Measurements from ENCODE around the gene ACADSB.

The ACADSB gene

DNA sequence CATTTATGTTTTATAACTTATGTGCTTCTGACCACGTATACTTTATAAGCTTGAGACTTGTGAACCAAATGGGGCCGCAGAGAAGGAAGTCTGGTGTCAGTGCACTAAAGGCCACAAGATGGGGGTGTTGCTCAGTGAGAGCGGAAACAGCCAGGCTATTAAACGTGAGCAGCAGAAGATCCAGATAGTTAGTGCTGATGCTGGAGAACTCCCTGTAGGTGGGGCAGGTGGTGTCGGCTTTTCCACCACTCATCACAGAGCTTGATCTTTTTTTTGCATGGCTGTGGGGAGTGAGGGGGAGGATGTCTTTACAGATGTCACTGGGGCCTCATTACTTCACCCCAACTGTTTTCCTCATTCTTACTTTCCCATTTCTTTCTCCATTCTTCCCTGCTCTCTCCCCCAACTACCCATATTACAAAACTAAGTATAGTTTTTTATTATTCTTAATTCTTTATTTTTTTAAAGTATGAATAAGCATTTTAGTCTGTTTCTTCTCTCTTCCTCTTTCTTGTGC lies 34.7 kb downstream of the ACADSB start:
- peak; percentile 45 for FAIRE-seq

DNA sequence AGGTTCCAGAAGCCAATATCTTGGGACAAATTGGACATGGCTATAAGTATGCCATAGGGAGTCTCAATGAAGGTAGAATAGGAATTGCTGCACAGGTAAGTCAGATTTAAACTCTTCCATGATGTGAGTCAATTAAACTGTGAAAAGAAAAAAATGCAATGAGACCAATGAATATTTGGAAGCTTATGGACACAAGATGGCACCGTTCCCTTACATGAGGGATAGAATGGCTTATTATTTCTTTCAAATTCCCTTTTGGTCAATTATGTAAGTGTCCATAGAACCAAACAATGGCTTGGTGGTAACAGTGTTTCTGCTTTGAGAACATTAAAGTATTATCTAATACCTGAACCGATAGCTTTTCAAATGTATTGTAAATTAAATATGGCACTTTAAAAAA lies 35.6 kb downstream of the ACADSB start:
- peak; percentile 41 for FAIRE-seq

DNA sequence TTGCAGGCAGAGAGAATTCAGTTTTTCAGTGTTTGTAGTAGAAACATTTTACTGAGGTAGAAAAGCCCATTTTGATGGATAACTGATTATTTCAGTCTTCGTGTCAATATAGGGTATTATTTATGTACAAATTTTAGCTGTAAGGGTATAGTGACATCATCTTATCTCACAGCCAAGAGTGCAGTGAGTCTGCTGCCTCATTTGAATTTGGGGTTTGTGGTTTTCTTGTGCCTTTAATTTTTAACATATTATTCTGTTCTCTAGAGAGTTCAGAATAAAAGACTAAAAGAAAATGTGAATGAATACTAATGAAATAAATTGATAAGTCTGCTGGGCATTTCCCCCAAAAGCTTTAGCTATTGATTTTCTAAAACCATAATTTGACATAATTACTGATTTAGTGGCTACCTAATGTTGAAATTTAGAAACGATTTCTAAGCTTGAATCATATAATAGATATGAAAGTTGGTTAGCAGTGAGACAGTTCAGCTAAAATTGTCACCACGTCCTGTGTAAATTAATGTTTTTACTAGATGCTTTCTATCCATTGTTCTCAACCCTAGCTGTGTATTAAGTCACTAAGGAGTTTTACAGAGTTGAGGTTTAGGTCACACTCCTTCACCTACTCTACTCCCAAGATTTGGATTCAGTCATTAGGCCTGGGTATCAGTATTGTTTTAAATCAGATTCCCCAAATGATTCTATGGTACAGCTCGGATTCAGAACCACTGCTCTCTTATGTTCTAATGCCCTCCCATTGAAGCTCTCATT lies 37.3 kb downstream of the ACADSB start:
- no peak for FAIRE-seq

DNA sequence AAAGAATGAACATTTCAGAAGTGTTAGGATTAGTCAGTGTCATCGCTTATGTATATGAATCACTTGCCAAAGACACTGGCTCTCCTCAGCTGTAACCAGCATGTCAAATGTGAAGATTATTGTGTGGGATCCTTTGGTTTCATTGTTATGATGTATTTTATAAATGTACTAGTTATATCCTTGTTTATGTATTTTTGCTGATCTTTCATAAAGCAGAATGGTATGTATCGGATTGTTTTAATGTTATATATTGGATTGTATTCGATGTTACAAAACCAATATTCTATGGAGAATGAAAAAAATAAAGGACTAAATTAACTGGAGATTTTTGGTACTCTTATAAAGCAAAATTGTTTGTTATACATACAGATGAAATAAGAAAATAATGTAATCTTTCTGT lies 49.2 kb downstream of the ACADSB start:
- FAIRE-seq = no peak

DNA sequence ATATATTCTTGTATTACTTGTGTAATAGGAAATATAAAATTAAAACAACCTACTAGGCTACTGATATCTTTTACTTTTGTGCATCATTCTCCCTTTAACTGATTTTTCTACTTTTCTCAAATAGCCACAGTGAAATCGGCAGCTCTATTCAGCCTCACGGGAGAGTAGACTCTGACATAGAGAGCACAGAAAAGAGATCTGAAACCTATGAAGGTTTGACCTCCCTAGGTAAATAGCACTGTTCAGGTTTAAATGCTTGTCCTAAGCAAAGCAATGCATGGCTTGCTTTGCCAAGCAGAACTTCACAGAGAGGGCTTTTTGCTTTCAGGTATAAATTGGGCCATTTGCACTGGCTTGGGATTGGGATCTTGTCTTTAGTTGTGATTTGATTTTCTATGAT lies 53.1 kb downstream of the ACADSB start:
- no peak for FAIRE-seq

DNA sequence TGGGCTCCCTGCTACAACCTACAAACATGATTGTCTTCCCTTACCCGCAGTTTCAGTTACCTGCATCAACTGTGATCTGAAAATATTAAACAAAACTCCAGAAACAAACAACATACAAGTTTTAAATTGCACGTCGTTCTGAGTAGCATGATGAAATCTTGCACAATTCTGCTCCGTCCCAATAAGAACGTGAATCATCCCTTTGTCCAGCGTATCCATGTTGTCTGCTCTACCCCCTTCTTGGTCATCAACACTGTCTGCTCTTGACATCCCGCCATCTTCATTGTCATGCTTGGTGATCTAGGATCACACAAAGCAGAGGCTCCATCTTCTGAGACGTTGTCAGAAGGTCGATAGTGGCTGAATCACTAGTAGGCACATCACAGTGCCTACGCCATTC lies 53.9 kb downstream of the ACADSB start:
- no peak for FAIRE-seq

DNA sequence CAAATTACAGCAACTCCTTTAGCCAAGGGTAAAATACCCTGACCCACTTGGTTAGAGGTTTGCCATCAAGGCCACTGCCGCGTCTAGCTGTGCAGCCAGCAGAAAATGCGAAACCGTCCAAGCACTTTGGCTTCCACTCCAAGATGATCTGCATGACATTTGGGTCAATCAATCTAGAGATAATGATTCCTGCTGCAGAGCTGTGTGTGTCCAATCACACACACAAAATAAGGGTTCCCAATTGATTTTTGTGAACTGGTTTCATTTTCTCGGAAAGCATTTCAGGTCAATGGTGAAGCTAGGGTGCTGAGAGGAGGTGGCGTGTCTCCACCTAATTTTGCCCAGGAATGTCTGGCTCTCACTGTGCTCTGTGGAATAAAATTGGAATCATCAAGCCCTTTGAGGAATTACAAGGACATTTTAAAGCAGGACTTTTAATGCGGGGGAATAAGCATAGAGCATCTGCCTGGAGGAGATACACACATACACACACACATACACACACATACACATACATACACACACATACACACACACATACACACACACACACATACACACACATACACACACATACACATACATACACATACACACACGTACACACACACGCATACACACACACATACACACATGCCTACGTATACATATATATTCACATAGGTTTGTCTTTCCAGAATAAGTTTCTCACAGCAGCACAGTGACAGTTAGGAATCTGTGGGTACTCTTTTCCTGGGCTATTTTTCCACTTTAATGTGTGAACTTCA lies 59.5 kb downstream of the ACADSB start:
- no peak for FAIRE-seq

DNA sequence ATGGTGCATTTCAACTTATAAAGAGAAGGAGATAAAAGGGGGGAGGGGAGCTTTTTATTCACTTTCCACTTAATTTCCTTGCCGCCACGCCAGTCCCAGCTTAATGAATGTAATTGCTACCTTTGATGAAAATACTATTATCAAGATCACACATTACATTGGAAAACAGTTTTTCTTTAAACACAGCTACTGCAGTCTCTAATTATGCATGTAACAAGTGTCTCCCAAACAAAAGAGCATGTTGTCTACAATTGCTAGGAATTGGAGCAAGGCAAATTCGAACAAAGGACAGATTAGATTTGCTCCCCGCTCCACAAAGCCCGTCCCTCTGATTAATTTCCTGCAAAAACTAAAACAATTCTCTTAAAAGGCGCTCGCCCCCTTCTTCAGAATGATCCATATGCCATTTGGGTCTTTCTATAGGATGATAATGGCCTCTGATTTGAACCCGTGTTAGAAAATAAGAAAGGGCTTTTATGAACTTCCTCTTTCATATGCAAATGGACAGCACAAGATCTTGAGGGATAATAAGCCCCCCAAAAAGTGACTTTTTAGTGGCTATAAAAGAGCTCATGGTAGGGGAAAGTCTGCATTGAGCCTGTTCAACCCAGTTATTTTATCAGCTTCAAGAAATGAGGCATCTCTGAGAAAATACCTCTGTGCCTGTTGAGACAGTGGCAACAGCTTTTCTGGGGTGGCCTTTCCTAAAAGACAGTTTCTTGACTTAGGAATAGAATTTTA lies 60.6 kb downstream of the ACADSB start:
- no peak for FAIRE-seq

DNA sequence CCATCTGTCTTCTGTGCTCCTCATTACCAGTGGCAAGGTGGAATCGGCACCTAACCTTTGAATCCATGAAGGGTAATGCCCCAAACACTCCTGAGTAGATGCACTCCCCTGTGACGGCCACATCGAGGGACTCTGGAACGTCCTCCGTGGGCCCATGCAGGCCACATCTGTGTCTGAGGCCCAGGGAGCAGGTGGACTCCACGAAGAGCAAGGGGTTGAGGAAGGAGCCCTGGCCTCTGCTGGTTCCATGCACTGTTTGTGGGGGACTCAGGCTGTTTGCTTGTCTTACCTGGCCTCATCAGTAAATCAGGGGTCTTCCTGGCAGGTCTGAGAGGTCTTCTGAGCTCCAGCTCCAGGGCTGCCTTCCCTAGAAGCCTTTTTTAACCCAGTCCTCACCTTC lies 64.4 kb downstream of the ACADSB start:
- no peak for FAIRE-seq

DNA sequence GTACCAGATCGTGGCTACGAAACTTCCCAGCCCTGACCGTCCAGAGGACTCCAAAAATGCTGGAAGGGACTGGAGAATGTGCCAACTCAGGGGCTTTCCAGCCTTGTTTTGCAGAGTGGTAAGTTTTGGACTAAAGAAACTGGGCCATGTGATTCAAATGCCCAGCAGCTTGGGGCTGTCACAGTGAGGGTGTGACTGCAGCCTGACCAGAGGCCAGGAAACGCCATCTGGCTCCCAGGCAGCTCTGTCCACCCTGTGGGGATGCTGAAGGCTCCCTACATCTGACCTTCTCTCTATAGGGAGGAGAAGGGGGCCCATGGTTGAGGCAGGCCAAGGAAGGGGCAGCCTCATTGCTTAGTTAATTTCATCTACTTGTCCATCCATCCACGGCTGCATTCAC lies 65.4 kb downstream of the ACADSB start:
- no peak for FAIRE-seq

DNA sequence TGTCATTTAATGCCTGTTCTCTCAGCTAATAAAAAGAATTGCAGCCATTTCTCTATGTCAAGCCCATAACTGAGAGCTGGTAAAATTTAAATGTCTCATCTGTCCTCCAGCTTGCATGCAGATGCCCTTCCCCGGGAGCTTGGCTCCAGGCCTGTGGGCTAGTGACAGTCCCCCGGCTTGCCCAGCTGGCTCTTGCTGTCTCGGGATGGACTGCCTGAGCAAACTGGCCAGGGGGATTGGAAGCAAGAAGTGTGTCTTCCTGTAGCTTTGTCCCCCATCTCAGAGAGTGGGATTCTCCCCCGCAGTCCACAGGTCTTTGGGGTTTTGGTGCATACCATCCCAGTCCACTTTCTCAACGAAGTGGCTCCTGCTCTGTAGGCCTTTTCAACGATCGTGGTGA lies 73.1 kb downstream of the ACADSB start:
- FAIRE-seq = no peak

DNA sequence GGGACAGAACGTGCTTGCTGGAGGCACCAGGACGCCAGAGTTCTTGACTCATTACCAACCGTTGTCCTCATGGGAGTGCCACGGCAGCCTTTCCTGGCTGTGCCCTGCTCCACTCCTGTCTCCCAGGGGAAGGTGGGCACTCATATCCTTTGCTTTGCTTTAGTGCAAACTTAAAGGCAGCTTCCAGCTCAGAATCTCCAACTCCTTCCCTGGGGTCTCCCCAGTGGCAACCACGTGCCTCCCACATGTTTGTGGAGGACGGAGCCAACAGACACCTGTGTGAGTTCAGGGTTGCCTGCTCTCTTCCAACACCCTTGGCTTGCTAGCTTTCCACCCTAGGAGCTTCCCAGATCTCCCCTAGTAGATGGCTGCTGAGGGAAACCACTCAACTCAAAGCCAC lies 75.0 kb downstream of the ACADSB start:
- no peak for FAIRE-seq

DNA sequence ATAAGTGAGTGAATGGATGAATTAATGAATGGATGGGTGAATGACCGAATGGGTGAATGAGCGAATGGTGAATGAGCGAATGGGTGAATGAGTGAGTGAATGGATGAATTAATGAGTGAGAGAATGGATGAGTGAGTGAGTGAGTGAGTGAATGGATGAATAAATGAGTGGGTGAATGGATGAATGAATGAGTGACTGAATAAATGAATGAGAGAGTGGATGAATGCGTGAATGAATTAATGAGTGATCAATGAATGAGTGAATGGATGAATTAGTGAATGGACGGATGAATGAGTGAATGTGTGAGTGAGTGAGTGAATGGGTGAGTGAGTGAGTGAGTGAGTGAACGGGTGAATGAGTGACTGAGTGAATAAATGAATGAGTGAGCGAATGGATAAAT lies 77.5 kb downstream of the ACADSB start:
- no peak for FAIRE-seq

DNA sequence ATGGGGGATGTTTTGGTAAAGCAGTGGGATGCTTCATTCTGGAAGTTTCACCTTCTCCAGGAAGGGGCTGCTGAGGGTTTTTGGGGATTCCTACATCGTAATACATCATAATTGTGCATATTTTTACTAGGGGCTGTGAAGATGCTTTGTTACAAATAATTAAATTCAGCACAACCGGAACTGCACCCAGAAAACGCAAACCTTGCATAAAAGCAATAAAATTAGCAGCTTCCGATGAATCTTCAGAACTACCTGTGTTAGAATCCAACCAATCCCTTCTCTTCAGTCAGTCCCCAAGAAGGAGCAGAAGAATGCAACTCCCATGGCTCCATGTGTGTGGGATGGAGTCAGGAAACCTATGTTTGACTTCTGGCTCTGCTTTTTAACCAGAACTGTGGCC lies 78.5 kb downstream of the ACADSB start:
- no peak for FAIRE-seq

DNA sequence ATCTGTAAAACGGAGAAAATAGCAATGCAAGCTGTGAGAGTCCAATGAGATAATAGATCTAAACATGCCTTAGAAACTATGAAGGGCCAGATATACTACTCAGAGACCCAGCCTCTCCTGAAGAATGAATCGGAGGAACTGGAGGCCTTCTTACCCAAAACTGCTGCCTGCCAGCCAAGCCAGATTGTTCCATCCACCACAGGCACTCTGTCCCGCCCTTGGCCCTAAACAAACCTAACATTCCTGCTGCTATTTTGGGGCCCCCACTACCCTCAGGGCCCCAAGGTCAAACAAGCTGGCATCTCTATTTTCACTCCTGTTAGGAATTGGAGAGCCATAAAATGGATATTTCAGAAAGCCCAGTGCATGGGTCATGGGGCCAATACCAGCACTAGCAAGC lies 79.0 kb downstream of the ACADSB start:
- no peak for FAIRE-seq

DNA sequence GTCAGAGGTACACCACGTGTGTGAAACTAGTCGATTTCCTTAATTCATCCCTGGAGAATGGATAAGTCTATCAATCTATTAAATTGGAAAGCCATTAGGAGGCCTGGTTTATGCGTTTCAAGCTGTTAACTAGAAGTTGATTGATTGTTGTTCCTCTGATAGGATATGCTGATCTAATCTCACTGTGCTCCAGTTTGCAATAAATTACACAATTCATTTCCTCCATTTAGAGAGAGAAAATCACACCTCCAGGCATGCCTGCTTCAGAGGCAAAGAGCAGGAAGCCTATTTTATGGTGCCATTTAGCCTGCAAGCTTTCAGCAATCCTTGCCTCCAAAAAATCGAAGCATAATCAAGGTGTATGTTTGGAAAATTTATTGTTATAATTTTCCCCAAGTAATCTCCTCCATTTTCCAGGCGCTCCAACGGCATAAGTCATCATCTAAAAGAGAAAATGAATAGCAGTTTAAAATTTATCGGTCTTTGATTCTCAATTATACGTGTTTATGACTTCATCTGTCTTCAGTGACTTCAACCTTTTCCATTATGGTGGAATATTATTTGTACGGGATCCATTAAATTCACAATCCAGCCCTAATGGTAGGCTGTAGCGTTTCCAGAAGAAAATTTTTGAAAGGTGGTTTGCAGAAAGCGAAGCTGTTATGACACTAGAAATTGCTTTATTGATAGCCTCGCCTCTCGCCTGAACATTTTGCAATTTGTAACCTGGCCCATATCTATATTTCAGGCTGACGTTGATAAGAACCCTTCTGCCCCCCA lies 84.0 kb downstream of the ACADSB start:
- FAIRE-seq = no peak

DNA sequence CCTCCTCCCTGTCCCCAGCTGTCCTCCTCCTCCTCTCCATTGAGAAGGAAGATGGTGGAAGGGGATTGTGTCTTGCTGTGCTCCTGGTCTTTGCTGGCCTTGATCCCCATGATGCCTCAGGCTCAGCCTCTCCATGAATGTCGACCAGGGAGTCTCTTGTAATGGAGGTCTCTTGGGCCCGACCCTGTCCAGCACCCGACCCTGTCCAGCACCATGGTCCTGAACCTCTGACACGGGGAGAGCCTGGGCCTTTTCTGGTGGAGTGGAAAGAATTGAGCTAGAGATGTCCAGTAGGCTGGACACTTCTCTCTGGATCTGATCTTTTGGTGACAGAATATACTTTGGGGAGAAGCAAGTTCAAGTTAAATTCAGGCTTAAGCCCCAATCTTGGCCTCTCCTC lies 84.7 kb downstream of the ACADSB start:
- no peak for FAIRE-seq

DNA sequence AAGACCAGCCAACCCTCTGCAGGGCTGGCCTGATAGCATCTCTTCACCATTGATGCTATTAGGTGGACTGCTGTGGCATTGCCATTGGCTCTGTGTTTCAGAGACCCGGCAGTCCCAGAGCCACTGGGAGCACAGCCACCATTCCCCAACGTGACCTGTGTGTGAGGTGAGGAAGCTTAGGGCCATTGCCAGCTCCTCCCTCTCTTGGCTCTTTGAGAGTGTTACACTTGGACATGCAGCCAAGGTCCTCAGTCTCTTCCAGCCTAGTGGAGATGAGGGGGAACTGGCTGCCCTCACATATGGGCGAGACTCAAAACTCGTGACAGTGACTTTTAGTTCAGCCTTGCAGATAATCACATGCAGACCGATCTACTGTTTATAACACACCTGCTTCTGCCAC lies 87.6 kb downstream of the ACADSB start:
- FAIRE-seq = no peak

DNA sequence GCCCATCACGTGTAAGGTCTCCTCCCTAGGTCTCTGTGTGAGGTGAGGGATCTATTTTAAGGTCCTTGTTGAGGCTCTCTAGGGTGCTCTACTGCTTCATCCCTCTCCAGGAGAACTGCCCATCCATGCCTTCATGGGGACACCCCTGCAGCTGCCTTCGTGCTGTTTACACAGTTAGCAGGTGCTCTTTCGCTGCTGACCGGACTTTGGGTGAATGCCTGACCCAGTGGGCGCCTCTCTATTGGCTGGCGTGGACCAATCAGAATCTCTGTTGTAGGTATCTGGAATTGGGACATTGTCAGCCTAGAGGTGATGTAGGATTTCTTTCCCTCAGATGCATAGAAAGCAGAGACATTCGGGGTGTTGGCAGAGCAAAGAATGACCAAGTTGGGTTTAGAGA lies 88.2 kb downstream of the ACADSB start:
- FAIRE-seq = no peak

DNA sequence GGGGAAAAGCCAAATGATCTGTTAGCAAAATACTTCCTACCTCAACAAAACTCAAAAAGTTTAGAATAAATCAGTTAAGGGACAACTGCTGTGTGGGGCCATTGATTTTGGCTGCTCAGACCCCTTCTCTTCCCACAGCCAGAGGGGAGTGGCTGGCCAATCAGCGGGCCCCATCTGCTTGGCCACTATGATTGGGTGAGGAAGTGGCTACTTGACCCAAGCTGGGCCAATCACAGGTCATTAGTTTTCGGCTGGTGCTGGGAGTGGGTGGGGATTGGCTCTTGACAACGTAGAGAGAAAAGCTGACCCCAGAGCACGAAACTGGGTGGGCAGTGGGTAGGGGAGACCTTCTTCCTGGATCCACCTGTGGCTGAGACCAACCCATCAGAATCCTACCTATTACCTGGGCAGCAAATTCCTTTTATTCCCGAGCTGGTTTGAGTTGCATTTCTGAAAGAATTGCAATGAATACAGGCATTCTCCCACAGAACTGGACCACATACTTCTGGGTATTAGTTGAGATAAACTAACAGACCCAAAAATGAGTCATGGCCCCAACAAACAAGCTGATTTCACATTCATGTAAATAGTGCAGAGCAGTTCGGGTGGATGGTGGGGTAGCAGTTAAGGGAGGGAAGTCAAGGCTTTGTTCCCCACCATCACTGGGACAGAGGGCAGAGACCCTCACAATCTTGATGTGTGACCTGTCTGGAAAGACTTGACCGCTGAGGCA lies 91.4 kb downstream of the ACADSB start:
- no peak for FAIRE-seq

DNA sequence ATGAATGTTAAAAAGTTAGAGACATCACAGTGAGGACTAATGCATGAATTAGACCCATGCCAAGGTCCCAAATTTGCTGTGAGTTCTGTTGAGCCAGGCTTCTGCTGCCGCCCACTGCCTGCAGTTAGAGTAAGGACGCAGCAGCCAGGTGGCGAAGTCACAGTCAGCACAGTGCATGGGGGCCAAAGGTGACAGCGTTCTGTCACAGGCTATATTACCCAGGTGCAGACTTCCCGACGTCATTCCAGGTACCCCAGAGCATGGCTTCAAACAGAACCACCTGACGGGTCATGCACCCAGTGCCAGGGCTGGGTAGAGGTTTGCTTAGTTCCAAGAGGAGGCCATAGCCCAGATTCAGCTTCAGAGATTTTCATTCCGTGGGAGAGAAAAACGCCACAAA lies 93.1 kb downstream of the ACADSB start:
- no peak for FAIRE-seq

DNA sequence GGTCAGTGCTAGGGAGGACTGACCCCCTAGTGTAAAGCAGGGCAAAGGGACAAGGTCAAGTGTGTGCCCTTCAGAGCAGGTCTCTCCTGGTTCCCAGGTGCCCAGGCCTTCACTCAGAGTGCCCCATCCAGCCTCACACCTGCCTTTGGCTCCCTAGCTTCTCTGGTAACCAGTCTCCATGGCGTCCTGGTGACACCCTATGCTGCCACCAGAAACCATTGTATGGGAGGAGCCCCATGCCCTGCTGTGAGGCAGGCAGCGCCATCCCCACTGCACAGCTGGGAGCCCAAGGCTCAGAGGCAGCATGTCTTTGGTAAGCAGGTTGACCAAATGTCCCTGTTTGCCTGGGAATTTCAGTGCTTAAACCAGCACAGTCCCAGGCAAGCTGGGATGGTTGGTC lies 93.9 kb downstream of the ACADSB start:
- no peak for FAIRE-seq

Data from TTC549 (cell line).